AG04450 (cell line): ENCODE results near the gene TNFRSF25. TPM values are rescaled to one million over a fixed set of nuclear protein-coding genes. Genes with fewer than 3 reads are reported as not detected.
"Not testable (repeated sequence)": the region's sequence is repeated elsewhere in the genome, so short reads cannot be mapped to it uniquely, and the experiment has no call there.

Source experiments
- CTCF ChIA-PET: fragments of 300-600, 350-600 bp; formaldehyde crosslinking; extraction: SDS; loops from one replicate; lab custom pipeline; 2022; ENCODE audit warnings: antibody characterized with exemption, inconsistent platforms; lab: Charles Lee
- POLR2A ChIA-PET: fragments of 350-600 bp; formaldehyde crosslinking; extraction: SDS; loops from one replicate; lab custom pipeline; 2021; ENCODE audit warnings: antibody characterized with exemption, inconsistent platforms; lab: Yijun Ruan, JAX
- DNase-seq: peaks from one replicate; pipeline ENCODE4 v3.0.0-alpha.2; 2011; ENCODE audit warnings: low read depth, low spot score
- H3K27ac ChIP-seq: one replicate; pipeline ENCODE4 v1.5.1; 2012; ENCODE audit warnings: low read depth, low read length, control low read depth
- H3K27me3 ChIP-seq: one replicate; pipeline ENCODE4 v1.6.0; 2012; ENCODE audit warnings: low read length; ENCODE audit not compliant: control insufficient read depth, insufficient read depth
- H3K4me3 ChIP-seq: 2 replicates; pipeline ENCODE4 v1.5.1; 2011; ENCODE audit warnings: mild to moderate bottlenecking, low read depth, low read length, control low read depth
- H3K9me3 ChIP-seq: 2 replicates; pipeline ENCODE4 v1.5.1; 2012; ENCODE audit warnings: low read length; ENCODE audit not compliant: control insufficient read depth, insufficient read depth
- polyA plus RNA-seq: library from polyadenylated mRNA; depleted of rRNA; stranded (reverse); fragments of >200 nt; gene quantifications from 2 replicates; pipeline ENCODE4 v1.2.3, GENCODE V29; 2011
- TF ChIP-seq, protein P1 (sequence below): IDR thresholded peaks from 2 replicates; pipeline ENCODE4 v1.5.1; 2011; ENCODE audit warnings: low read depth, low read length, control low read depth, inconsistent platforms

The TNFRSF25 gene
- polyA plus RNA-seq, 1 experiment: 2.7 TPM

DNA sequence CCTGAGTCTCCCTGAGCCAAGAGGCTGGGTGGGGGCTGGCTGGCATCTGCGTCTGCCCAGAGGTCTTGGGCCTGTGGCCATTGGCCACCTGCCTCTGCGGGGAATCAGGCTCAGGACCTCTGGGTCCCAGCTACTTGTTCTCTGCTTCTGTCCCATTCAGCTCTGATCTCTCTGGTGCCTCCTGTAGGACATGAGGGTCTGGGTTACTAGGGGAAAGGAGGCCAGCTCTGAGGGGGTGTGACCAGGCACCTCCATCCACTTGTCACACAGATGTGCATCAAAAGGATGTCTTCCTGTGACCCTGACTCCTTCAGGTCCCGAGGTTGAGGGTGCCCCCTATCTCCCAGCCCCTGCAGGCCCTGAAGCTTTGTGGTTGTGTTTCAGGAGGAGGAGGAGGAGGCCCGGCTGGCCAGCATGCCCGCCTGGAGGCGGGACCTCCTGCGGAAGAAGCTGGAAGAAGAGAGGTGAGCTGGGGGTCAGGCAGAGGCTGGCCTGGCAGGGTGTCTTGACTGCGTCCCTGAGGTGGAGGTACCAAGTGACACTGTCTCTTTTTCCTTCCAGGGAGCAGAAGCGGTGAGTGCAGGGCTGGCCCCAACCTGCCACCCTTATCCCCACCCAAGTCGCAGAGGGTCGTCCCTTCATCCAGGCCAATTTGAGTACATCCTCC is 9.0 kb downstream of the TNFRSF25 start:
- CTCF ChIA-PET: interaction anchor here (0.6 kb wide), 1 partner anchor 96 kb away, joined by 3 read pairs; no protein-coding TSS in a partner anchor

DNA sequence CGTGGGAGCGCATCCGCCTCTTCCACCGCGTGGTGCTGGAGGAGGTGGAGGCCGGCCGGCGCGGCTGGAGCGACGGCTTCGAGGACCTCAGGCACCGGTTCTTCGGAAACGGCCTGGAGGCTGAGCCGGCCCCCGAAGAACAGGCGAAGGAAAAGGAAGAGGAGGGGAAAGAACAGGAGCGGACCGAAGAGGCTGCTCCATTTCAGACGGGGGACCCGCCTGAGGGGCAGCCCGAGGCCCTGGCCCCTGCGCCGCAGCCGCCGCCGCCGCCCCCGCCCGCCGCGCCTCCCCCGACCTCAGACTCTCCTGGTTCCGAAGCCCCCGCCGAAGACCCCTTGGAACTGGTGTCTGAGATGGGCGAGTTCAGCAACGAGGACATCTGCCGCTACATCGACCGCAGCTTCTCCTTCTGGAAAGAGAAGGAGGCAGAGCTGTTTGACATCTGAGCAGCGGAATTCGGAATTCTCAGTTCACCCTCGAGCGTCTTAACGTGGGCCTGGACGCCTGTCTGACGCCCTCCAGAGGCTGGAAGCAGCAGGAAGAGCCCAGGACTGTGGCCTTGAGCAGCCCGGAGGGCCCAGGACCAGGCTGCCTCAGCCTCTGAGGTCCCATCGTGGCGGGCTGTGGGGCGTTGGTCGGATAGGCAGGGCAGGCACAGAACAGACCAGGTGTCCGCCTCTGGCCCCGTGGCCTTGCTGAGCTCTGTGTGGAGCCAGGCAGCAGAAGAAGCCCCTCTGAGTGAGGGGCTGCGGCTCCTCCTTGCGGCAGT is 10.0 kb downstream of the TNFRSF25 start:
- DNase-seq, H3K4me3 ChIP-seq, POLR2A ChIA-PET, H3K27ac ChIP-seq, H3K9me3 ChIP-seq: not testable (repeated sequence)
- peaks cover 51% of the 10 kb centered on the region for H3K27me3 ChIP-seq
- CTCF ChIA-PET: interaction anchor here (0.6 kb wide), 1 partner anchor 95 kb away, joined by 3 read pairs; no protein-coding TSS in a partner anchor

More for the DNA sequence above, 9.0 kb downstream of the TNFRSF25 start:
- TF ChIP-seq, protein P1, sequence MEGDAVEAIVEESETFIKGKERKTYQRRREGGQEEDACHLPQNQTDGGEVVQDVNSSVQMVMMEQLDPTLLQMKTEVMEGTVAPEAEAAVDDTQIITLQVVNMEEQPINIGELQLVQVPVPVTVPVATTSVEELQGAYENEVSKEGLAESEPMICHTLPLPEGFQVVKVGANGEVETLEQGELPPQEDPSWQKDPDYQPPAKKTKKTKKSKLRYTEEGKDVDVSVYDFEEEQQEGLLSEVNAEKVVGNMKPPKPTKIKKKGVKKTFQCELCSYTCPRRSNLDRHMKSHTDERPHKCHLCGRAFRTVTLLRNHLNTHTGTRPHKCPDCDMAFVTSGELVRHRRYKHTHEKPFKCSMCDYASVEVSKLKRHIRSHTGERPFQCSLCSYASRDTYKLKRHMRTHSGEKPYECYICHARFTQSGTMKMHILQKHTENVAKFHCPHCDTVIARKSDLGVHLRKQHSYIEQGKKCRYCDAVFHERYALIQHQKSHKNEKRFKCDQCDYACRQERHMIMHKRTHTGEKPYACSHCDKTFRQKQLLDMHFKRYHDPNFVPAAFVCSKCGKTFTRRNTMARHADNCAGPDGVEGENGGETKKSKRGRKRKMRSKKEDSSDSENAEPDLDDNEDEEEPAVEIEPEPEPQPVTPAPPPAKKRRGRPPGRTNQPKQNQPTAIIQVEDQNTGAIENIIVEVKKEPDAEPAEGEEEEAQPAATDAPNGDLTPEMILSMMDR: no peak
- Histone ChIP-seq H3K4me3 (no peak overlapping the region), H3K27me3 (peaks cover 45% of the 10 kb centered on the region), H3K9me3 (peaks cover 6% of the 10 kb centered on the region; the same call in 1 of the 2 replicates), H3K27ac (no peak overlapping the region)
- no peak for DNase-seq
- POLR2A ChIA-PET: no interaction called here

DNA sequence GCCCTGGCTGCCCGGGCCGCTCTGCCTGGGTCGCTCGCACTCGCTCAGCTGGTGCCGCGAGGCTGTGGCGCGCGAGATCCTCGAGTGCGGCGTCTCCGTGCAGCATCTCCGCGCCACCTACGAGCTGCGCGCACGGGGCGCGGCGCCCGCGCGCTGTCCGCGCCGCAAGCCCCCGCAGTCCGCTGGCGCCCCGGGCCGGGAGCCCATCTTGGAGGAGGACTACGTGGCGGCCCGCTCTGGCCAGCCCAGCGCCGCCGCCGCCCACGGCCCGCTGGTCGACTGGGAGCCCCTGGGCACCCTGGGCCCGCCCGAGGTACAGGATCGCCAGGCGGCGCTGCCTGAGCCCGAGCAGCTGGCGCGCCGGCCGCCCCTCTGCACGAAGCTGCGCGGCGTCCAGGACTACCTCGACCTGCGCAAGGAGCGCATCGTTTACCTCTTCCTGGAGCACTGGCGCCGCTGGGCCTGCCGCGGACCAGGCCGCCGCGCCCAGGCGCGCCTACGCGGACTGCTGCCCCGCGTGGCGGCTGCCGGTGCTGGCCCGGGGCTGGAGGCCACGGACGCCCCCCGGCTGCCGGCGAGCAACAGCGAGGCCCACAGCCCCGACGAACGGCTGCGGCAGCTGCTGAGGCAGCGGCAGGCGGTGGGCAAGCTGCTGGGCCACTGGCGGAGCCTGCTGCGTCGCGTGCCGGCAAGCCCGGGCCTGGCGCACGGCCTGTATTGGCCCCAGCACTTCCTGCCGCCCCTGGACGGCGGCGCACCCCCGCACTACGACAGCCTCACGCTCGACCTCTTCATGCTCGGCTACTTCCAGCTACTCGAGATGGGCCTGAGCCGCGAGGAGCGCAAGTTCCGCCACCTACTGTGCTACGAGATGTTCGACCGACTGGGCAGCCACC is 10.9 kb downstream of the TNFRSF25 start:
- no peak for DNase-seq
- Histone ChIP-seq H3K27ac (no peak overlapping the region), H3K27me3 (peaks cover 59% of the 10 kb centered on the region), H3K4me3 (no peak overlapping the region), H3K9me3 (no peaks in the 10 kb centered on the region; the same call in 1 of the 2 replicates)
- ChIA-PET POLR2A (no interaction called here), CTCF (no interaction called here)
- TF ChIP-seq, protein P1: no peak

DNA sequence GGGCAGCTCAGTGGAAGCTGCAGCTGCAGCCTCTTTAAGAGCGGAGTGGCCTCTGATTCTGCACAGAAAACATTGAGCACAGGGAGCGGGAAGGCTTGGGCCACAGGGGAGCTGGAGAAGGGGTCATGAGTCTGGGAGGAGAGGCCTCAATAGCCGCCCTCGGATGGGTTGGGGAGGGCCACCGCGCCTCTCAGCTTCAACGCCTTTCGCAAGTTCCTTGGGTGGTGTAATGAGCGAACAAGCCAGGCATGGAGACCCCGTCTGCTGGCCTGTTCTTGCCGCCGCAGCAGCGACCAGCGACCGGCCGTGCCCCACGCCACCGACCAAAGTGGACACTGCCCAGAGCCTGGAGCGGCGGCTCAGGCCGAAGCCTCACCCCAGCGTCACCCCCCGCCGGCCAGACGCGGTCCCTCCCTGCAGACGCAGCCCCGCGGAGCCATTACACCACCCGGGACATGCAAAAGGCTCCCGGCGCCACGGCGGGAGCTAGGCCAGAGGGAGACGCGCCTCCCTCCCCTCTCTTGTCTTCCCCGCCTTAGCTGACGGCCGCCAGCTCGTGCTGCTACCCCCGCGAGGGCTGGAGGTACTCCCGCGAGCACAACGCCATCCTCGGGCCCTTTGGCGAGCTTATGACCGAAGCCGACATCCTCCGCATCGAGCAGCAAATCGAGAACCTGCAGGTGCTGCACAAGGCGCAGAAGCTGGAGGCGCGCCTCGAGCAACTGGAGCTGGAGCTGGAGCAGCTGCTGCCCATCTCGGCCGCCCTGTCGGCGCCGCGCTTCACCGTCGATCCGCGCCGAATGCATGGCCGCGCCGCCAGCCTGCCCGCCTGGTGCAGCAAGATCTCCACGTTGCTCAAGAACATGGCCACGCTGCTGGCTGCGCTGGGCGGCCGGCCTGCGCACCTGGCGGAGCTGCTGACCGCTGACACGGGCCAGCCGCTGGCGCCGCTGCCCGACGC is 11.8 kb downstream of the TNFRSF25 start:
- POLR2A ChIA-PET, CTCF ChIA-PET, H3K27ac ChIP-seq, DNase-seq, H3K9me3 ChIP-seq, H3K4me3 ChIP-seq: not testable (repeated sequence)
- peaks cover 61% of the 10 kb centered on the region for H3K27me3 ChIP-seq

DNA sequence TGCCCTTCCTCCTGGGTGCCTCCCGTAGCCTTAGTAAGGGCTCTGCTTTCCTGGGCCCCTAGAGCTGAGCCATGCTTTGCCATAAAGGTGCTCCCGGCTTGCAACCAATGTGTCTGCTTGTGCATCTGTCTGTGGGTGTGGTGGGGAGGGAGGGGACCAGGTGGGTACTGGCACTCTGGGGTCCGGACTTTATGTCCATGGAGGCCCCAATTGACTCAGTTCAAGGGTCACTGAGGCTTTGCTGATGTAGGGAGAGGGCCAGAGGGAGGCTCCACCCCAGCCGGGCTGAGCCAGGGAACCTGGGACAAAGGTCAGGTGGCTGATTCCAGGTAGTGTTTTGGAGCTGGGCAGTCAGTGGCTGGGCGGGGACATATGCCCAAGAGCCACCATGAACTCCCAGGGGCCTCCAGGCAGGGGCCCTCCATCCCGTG is 15.0 kb downstream of the TNFRSF25 start:
- Histone ChIP-seq H3K27ac (no peak overlapping the region), H3K4me3 (no peak overlapping the region), H3K9me3 (peaks cover 6% of the 10 kb centered on the region; the same call in 1 of the 2 replicates), H3K27me3 (peaks cover 77% of the 10 kb centered on the region)
- ChIA-PET CTCF (no interaction called here), POLR2A (no interaction called here)
- DNase-seq: no peak
- TF ChIP-seq, protein P1: no peak

DNA sequence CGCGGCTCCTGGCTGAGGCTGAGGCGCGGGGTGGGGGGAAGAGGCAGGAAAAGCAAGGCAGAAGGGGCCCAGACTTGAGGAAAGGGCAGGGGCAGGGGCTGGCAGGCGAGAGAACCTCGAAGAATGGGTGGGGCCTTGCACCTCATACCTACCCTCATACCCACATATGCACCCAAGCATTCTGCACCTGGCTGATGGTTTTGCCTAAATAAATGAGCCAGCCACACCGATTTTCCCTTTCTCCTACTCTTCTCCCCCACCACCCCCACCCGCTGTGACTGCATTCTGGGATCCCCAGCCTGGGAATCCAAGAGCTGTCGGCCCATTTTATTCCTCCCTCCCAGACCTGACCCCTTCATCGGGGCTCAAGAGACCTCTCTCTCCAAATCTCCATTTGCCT is 15.5 kb downstream of the TNFRSF25 start:
- DNase-seq, H3K4me3 ChIP-seq, CTCF ChIA-PET, POLR2A ChIA-PET, H3K9me3 ChIP-seq, H3K27ac ChIP-seq: not testable (repeated sequence)
- H3K27me3 ChIP-seq: peaks cover 78% of the 10 kb centered on the region
